HepG2 (cell line): Measurements from ENCODE around the gene GGCT. TPM values are rescaled to one million over a fixed set of nuclear protein-coding genes. Genes with fewer than 3 reads are reported as not detected.

Source experiments
- ATF4 ChIP-seq, 2 experiments: fragments of 450-650 bp in 1 of 2; sonication (generic) in 1 of 2; formaldehyde crosslinking; IDR thresholded peaks; 2 replicates each; pipeline versions ENCODE4 v1.5.0 to v1.8.0; 2020 to 2022; ENCODE audit warnings: mild to moderate bottlenecking in 1 of 2, missing genetic modification reagents in 1 of 2
- CEBPG ChIP-seq: IDR thresholded peaks from 2 replicates; pipeline ENCODE4 v1.6.1; 2016
- CREBL2 ChIP-seq: sonication (generic); formaldehyde crosslinking; IDR thresholded peaks from 2 replicates; pipeline ENCODE4 v1.8.1; 2023; ENCODE audit warnings: missing genetic modification reagents, mild to moderate bottlenecking, borderline replicate concordance
- GZF1 ChIP-seq: sonication (generic); formaldehyde crosslinking; IDR thresholded peaks from 2 replicates; pipeline ENCODE4 v1.5.1; 2020; ENCODE audit warnings: mild to moderate bottlenecking, missing genetic modification reagents
- KMT2B ChIP-seq: IDR thresholded peaks from 2 replicates; pipeline ENCODE4 v1.6.1; 2016; ENCODE audit warnings: missing genetic modification reagents, missing compliant biosample characterization
- MLLT10 ChIP-seq: sonication (generic); formaldehyde crosslinking; IDR thresholded peaks from 2 replicates; pipeline ENCODE4 v1.4.0; 2020; ENCODE audit warnings: missing genetic modification reagents
- REST ChIP-seq, 2 experiments: IDR thresholded peaks; 2 replicates each; pipeline ENCODE4 v1.6.1; 2011 to 2012; ENCODE audit warnings: low read length in 2 of 2, borderline replicate concordance in 1 of 2, low read depth in 1 of 2, mild to moderate bottlenecking in 1 of 2, moderate library complexity in 1 of 2
- SIX4 ChIP-seq: sonication (generic); formaldehyde crosslinking; IDR thresholded peaks from 2 replicates; pipeline ENCODE4 v1.4.0; 2020; ENCODE audit warnings: missing genetic modification reagents
- YY1 ChIP-seq: IDR thresholded peaks from 2 replicates; pipeline ENCODE4 v1.6.1; 2011; ENCODE audit warnings: low read length, low read depth, moderate library complexity, mild to moderate bottlenecking; ENCODE audit not compliant: insufficient read depth, insufficient replicate concordance
- ZKSCAN8 ChIP-seq: IDR thresholded peaks from 2 replicates; pipeline ENCODE4 v1.6.1; 2016; ENCODE audit warnings: borderline replicate concordance, missing genetic modification reagents, missing compliant biosample characterization
- ZNF160 ChIP-seq: sonication (generic); formaldehyde crosslinking; IDR thresholded peaks from 2 replicates; pipeline ENCODE4 v1.8.0; 2022; ENCODE audit warnings: mild to moderate bottlenecking, inconsistent platforms, missing genetic modification reagents
- ZNF703 ChIP-seq: sonication (generic); formaldehyde crosslinking; IDR thresholded peaks from 2 replicates; pipeline ENCODE4 v1.5.1; 2020; ENCODE audit warnings: missing genetic modification reagents, mild to moderate bottlenecking, moderate library complexity, borderline replicate concordance
- ZNF724P ChIP-seq: sonication (generic); formaldehyde crosslinking; IDR thresholded peaks from 2 replicates; pipeline ENCODE4 v1.8.0; 2022; ENCODE audit warnings: missing genetic modification reagents, borderline replicate concordance
- ZSCAN25 ChIP-seq: sonication (generic); formaldehyde crosslinking; IDR thresholded peaks from 2 replicates; pipeline ENCODE4 v1.8.0; 2022; ENCODE audit warnings: mild to moderate bottlenecking, missing genetic modification reagents
- polyA plus RNA-seq, 8 experiments: library from polyadenylated mRNA; depleted of rRNA in 3 of 8; stranded (reverse) in 7 of 8; unstranded in 1 of 8; fragments of >200 nt; fragmentation: Illumina TruSeq in 4 of 8; extraction: Trizol in 4 of 8; gene quantifications; 2 replicates each; pipeline versions ENCODE4 v1.2.1 to v1.2.3, GENCODE V29; 2011 to 2016; ENCODE audit warnings: low read depth in 4 of 8, missing spikeins in 1 of 8, mixed read lengths in 1 of 8; ENCODE audit not compliant: insufficient read depth in 1 of 8
- total RNA-seq, 5 experiments: library from RNA; depleted of rRNA; stranded (reverse); fragments of >200 nt; fragmentation: Illumina TruSeq; extraction: Trizol; gene quantifications; 2 replicates each; pipeline ENCODE4 v1.2.3, GENCODE V29; 2016; ENCODE audit warnings: low read depth in 1 of 5
- TF ChIP-seq, protein P1 (sequence below), 2 experiments: fragments of 450-650 bp in 1 of 2; sonication (generic) in 1 of 2; formaldehyde crosslinking in 1 of 2; IDR thresholded peaks; 2 replicates each; pipeline versions ENCODE4 v1.6.1 to v1.8.0; 2016 to 2022; ENCODE audit warnings: antibody characterized with exemption in 1 of 2, mild to moderate bottlenecking in 1 of 2, missing genetic modification reagents in 1 of 2

The GGCT gene
- total and polyA plus RNA-seq, 2 of the 13 experiments (the other 11 are each of a cell fraction or from before 2014, with no cell fraction given), result 19.5 to 78.3 TPM

DNA sequence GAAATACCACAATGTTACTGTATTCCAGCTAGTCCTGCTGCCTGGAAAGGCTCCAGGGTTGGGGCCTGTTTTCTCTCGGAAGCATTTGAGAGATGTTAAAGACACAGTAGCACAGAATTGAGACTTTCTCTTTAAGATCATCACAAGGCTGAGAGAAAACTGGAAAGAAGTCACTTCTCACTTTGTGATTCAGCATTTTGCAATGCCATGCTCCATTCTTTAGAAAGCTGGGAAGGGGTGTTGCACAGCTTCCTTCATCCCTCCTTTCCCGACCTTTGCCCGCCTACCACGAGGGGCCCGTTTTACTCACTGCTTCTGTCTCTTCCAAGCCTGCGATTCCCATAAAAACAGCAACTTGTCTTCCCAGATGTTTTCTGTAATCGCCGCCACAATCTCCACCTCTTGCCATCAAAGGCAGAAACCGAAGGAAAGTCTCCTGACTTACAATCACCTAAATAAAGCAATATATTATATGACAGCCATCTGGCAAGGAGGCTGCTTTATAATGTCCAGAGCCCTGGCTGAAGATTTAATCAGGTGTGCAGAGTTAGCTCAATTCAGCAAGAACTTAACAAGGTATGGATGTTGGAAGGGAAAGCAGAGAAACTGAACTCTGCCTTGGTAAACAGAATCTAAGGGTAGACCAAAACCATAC, 44.9 kb downstream of the GGCT start (continued):
- TF ChIP-seq ZSCAN25 (CRISPR knock-in tag) (0 out of 2 replicates have a peak, but pooled peaks have one; percentile 41), SIX4 (CRISPR knock-in tag) (no peak), YY1 (no peak), KMT2B (CRISPR knock-in tag) (no peak), ZKSCAN8 (no peak), CEBPG (CRISPR knock-in tag) (0 out of 2 replicates have a peak, but pooled peaks have one; percentile 11), ATF4 (CRISPR knock-in tag; IDR thresholded peaks at IDR 0.05) (no peak), MLLT10 (CRISPR knock-in tag) (no peak), ZNF703 (CRISPR knock-in tag) (no peak), CREBL2 (no peak), ZNF724P (CRISPR knock-in tag) (no peak), ZNF160 (CRISPR knock-in tag) (no peak), GZF1 (no peak), REST (IDR thresholded peaks at IDR 0.05; ENCODE audit: borderline replicate concordance in 1 of 2, low read depth in 1 of 2, low read length in 2 of 2) (no peak)
- TF ChIP-seq, protein P1, sequence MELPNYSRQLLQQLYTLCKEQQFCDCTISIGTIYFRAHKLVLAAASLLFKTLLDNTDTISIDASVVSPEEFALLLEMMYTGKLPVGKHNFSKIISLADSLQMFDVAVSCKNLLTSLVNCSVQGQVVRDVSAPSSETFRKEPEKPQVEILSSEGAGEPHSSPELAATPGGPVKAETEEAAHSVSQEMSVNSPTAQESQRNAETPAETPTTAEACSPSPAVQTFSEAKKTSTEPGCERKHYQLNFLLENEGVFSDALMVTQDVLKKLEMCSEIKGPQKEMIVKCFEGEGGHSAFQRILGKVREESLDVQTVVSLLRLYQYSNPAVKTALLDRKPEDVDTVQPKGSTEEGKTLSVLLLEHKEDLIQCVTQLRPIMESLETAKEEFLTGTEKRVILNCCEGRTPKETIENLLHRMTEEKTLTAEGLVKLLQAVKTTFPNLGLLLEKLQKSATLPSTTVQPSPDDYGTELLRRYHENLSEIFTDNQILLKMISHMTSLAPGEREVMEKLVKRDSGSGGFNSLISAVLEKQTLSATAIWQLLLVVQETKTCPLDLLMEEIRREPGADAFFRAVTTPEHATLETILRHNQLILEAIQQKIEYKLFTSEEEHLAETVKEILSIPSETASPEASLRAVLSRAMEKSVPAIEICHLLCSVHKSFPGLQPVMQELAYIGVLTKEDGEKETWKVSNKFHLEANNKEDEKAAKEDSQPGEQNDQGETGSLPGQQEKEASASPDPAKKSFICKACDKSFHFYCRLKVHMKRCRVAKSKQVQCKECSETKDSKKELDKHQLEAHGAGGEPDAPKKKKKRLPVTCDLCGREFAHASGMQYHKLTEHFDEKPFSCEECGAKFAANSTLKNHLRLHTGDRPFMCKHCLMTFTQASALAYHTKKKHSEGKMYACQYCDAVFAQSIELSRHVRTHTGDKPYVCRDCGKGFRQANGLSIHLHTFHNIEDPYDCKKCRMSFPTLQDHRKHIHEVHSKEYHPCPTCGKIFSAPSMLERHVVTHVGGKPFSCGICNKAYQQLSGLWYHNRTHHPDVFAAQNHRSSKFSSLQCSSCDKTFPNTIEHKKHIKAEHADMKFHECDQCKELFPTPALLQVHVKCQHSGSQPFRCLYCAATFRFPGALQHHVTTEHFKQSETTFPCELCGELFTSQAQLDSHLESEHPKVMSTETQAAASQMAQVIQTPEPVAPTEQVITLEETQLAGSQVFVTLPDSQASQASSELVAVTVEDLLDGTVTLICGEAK (IDR thresholded peaks at IDR 0.05), result no peak
- TF ChIP-seq, protein P1 (CRISPR knock-in tag; IDR thresholded peaks at IDR 0.05), result no peak
